GM23338 (cell line): Measurements from ENCODE around the gene CBLN3. TPM values are rescaled to one million over a fixed set of nuclear protein-coding genes. Genes with fewer than 3 reads are reported as not detected.
A peak's percentile ranks its signal among the peaks of the same experiment; 100 is the strongest.

ENCODE experiments used
- ATAC-seq: fragments of 200-7000 bp; cut with Tn5 transposase; 3 replicates; pipeline ENCODE4 v1.9.1; 2020
- DNase-seq: peaks from one replicate; pipeline ENCODE4 v3.0.0-alpha.2; 2015; ENCODE audit warnings: low spot score
- H2AFZ ChIP-seq: fragments of 200-600 bp; sonication (generic); 2 replicates; pipeline ENCODE4 v1.8.0; 2016; ENCODE audit warnings: antibody characterized with exemption, mild to moderate bottlenecking, moderate library complexity
- H3F3A ChIP-seq: fragments of 200-600 bp; sonication (generic); replicated peaks from 2 replicates; pipeline ENCODE4 v1.8.0; 2017; ENCODE audit warnings: antibody characterized with exemption, mixed run types, low read depth
- H3K27ac ChIP-seq: fragments of 200-600 bp; sonication (generic); 2 replicates; pipeline ENCODE4 v1.6.1; 2016; ENCODE audit warnings: low read depth
- H3K27me3 ChIP-seq: fragments of 200-600 bp; sonication (generic); 2 replicates; pipeline ENCODE4 v1.8.0; 2016; ENCODE audit warnings: mild to moderate bottlenecking, mixed run types, moderate library complexity; ENCODE audit not compliant: insufficient read depth
- H3K36me3 ChIP-seq: fragments of 200-600 bp; sonication (generic); 2 replicates; pipeline ENCODE4 v1.8.0; 2016; ENCODE audit warnings: mild to moderate bottlenecking; ENCODE audit not compliant: insufficient read depth
- H3K4me1 ChIP-seq: fragments of 200-600 bp; sonication (generic); 2 replicates; pipeline ENCODE4 v1.8.0; 2016; ENCODE audit warnings: mild to moderate bottlenecking, moderate library complexity; ENCODE audit not compliant: insufficient read depth
- H3K4me2 ChIP-seq: fragments of 200-600 bp; sonication (generic); 2 replicates; pipeline ENCODE4 v1.7.1; 2017; ENCODE audit warnings: mixed run types
- H3K4me3 ChIP-seq: fragments of 200-600 bp; sonication (generic); 2 replicates; pipeline ENCODE4 v1.6.1; 2016; ENCODE audit warnings: mixed run types
- H3K79me2 ChIP-seq: fragments of 200-600 bp; sonication (generic); replicated peaks from 2 replicates; pipeline ENCODE4 v1.8.0; 2017; ENCODE audit warnings: mild to moderate bottlenecking; ENCODE audit not compliant: insufficient read depth
- H3K9me2 ChIP-seq: fragments of 200-600 bp; sonication (generic); 2 replicates; pipeline ENCODE4 v1.8.0; 2017; ENCODE audit not compliant: insufficient read depth
- H4K20me1 ChIP-seq: fragments of 200-600 bp; sonication (generic); replicated peaks from 2 replicates; pipeline ENCODE4 v1.8.0; 2017; ENCODE audit warnings: mild to moderate bottlenecking; ENCODE audit not compliant: insufficient read depth
- H3K27ac Mint-ChIP-seq: 2 replicates; pipeline ENCODE4 v1.8.0; 2020; ENCODE audit warnings: inconsistent platforms, mild to moderate bottlenecking, moderate library complexity, mixed read lengths
- H3K27me3 Mint-ChIP-seq: 3 replicates; pipeline ENCODE4 v1.8.0; 2022; ENCODE audit warnings: low read depth, mild to moderate bottlenecking, moderate library complexity, mixed read lengths, inconsistent platforms; ENCODE audit not compliant: insufficient read depth, poor library complexity
- H3K36me3 Mint-ChIP-seq: 3 replicates; pipeline ENCODE4 v1.8.0; 2021; ENCODE audit warnings: low read depth, mild to moderate bottlenecking, inconsistent platforms, moderate library complexity, mixed read lengths
- H3K4me1 Mint-ChIP-seq: 3 replicates; pipeline ENCODE4 v1.8.0; 2020; ENCODE audit warnings: mild to moderate bottlenecking, inconsistent platforms, mixed read lengths
- H3K4me3 Mint-ChIP-seq: 3 replicates; pipeline ENCODE4 v1.8.0; 2021; ENCODE audit warnings: moderate library complexity, mild to moderate bottlenecking, inconsistent platforms, mixed read lengths
- H3K9me3 Mint-ChIP-seq: 3 replicates; pipeline ENCODE4 v1.8.0; 2020; ENCODE audit warnings: moderate library complexity, mild to moderate bottlenecking, inconsistent platforms, mixed read lengths
- CREB1 ChIP-seq: fragments of 250-450 bp; sonication (Bioruptor Pico); IDR thresholded peaks from 2 replicates; pipeline ENCODE4 v1.5.0; 2020; ENCODE audit warnings: low read depth, mild to moderate bottlenecking, moderate library complexity
- EZH2 ChIP-seq: fragments of 200-600 bp; sonication (generic); IDR thresholded peaks from one replicate; pipeline ENCODE4 v1.8.0; 2017; ENCODE audit warnings: antibody characterized with exemption, mild to moderate bottlenecking, low read depth; ENCODE audit not compliant: unreplicated experiment
- EZH2phosphoT487 ChIP-seq: fragments of 200-600 bp; sonication (generic); IDR thresholded peaks from one replicate; pipeline ENCODE4 v1.8.1; 2018; ENCODE audit warnings: antibody characterized with exemption; ENCODE audit not compliant: unreplicated experiment
- JUNB ChIP-seq: IDR thresholded peaks from one replicate; pipeline ENCODE4 v1.6.1; 2016; ENCODE audit warnings: antibody characterized with exemption; ENCODE audit not compliant: unreplicated experiment
- NANOG ChIP-seq: IDR thresholded peaks from 2 replicates; pipeline ENCODE4 v1.6.1; 2016; ENCODE audit warnings: antibody characterized with exemption, borderline replicate concordance
- POLR2AphosphoS5 ChIP-seq: IDR thresholded peaks from 2 replicates; pipeline ENCODE4 v1.6.1; 2016; ENCODE audit warnings: antibody characterized with exemption, low read depth
- STAT1 ChIP-seq: IDR thresholded peaks from one replicate; pipeline ENCODE4 v1.6.1; 2016; ENCODE audit warnings: antibody characterized with exemption; ENCODE audit not compliant: unreplicated experiment
- ZNF114 ChIP-seq: fragments of 250-450 bp; sonication (Bioruptor Pico); IDR thresholded peaks from 2 replicates; pipeline ENCODE4 v1.5.0; 2020; ENCODE audit warnings: mild to moderate bottlenecking, moderate library complexity
- ZNF331 ChIP-seq: fragments of 250-450 bp; sonication (Bioruptor Pico); IDR thresholded peaks from 2 replicates; pipeline ENCODE4 v1.5.0; 2020; ENCODE audit warnings: low read depth, mild to moderate bottlenecking, moderate library complexity
- polyA plus RNA-seq: library from polyadenylated mRNA; unstranded; fragments of >200 nt; fragmentation: Nextera tagmentation; extraction: Ambion mirVana; gene quantifications from 2 replicates; pipeline ENCODE4 v1.2.1, GENCODE V29; 2016
- total RNA-seq: library from RNA; depleted of rRNA; stranded (reverse); fragments of >200 nt; shearing (Covaris generic); gene quantifications from 2 replicates; pipeline ENCODE4 v1.2.3, GENCODE V29; 2014
- TF ChIP-seq, protein P1 (sequence below): IDR thresholded peaks from one replicate; pipeline ENCODE4 v1.6.1; 2018; ENCODE audit warnings: antibody characterized with exemption; ENCODE audit not compliant: unreplicated experiment
- TF ChIP-seq, protein P2 (sequence below): fragments of 250-450 bp; sonication (Bioruptor Pico); IDR thresholded peaks from 2 replicates; pipeline ENCODE4 v1.5.0; 2020; ENCODE audit warnings: mild to moderate bottlenecking, moderate library complexity
- TF ChIP-seq, protein P3 (sequence below): IDR thresholded peaks from 2 replicates; pipeline ENCODE4 v1.6.1; 2016; ENCODE audit warnings: antibody characterized with exemption
- TF ChIP-seq, protein P4 (sequence below), 2 experiments: fragments of 200-600 bp in 1 of 2; sonication (generic) in 1 of 2; conservative IDR thresholded peaks; 2 replicates each; pipeline versions ENCODE4 v1.5.1 to v1.6.1; 2016 to 2017; ENCODE audit warnings: antibody characterized with exemption in 2 of 2, low read depth in 2 of 2, mild to moderate bottlenecking in 2 of 2, moderate library complexity in 1 of 2

The CBLN3 gene
- total and polyA plus RNA-seq, 2 experiments from 2014 or later = 0.07 to 0.19 TPM

DNA sequence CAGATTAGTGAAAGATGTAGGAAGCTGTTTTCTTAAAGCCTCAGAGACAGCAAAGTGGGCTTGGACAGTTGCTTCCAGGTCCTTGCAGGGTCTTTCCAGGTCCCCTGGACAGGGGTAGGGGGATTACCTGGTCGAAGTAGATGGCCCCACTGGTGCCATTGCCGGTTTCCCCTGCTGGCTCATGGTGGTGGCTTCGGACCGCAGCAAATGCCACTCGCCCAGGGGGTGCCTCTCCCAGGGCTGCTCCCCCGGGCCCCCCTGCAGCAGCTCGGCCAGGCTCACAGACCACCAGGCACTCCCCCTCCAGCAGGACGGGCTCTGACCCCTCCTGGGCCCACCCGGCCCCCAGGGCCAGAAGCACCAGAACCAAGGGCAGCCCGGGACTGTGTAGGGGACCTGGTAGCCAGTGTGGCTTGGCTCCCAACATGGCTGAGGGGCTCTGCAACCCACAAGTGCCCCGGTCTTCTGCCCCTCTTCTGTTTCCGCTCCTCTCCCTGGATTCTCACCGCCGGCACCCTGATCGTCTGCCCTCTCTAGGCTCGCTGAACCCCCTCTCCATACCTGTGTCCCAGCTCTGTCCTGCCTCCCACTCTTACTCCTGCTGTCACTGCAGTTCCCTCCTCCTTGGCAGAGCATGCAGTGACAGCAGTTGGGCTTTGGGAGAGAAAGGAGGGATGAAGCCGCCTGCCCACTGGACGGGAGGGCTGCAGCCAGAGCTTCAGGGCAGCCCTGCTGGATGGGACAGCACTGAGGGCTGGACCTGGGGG lies 657 bp downstream of the CBLN3 start:
- no peaks in the 10 kb centered on the region for H3K9me2 ChIP-seq
- no peaks in the 10 kb centered on the region for H3K36me3 ChIP-seq
- H3K4me1 ChIP-seq = peaks cover 19% of the 10 kb centered on the region
- Mint-ChIP-seq H3K4me1 (peaks cover 25% of the 10 kb centered on the region), H3K27ac (no peak overlapping the region; the same call in 1 of the 2 replicates), H3K36me3 (peaks cover 4% of the 10 kb centered on the region; the same call in 2 of the 3 replicates), H3K4me3 (peak overlapping the region; percentile 81), H3K9me3 (no peaks in the 10 kb centered on the region), H3K27me3 (peaks cover 18% of the 10 kb centered on the region)
- TF ChIP-seq, protein P1, sequence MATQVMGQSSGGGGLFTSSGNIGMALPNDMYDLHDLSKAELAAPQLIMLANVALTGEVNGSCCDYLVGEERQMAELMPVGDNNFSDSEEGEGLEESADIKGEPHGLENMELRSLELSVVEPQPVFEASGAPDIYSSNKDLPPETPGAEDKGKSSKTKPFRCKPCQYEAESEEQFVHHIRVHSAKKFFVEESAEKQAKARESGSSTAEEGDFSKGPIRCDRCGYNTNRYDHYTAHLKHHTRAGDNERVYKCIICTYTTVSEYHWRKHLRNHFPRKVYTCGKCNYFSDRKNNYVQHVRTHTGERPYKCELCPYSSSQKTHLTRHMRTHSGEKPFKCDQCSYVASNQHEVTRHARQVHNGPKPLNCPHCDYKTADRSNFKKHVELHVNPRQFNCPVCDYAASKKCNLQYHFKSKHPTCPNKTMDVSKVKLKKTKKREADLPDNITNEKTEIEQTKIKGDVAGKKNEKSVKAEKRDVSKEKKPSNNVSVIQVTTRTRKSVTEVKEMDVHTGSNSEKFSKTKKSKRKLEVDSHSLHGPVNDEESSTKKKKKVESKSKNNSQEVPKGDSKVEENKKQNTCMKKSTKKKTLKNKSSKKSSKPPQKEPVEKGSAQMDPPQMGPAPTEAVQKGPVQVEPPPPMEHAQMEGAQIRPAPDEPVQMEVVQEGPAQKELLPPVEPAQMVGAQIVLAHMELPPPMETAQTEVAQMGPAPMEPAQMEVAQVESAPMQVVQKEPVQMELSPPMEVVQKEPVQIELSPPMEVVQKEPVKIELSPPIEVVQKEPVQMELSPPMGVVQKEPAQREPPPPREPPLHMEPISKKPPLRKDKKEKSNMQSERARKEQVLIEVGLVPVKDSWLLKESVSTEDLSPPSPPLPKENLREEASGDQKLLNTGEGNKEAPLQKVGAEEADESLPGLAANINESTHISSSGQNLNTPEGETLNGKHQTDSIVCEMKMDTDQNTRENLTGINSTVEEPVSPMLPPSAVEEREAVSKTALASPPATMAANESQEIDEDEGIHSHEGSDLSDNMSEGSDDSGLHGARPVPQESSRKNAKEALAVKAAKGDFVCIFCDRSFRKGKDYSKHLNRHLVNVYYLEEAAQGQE = no peak
- TF ChIP-seq ZNF114 (CRISPR knock-in tag) (no peak), POLR2AphosphoS5 (no peak), JUNB (no peak), STAT1 (no peak), NANOG (no peak), CREB1 (no peak), ZNF331 (CRISPR knock-in tag) (no peak), EZH2phosphoT487 (no peak), EZH2 (no peak)
- TF ChIP-seq, protein P2, sequence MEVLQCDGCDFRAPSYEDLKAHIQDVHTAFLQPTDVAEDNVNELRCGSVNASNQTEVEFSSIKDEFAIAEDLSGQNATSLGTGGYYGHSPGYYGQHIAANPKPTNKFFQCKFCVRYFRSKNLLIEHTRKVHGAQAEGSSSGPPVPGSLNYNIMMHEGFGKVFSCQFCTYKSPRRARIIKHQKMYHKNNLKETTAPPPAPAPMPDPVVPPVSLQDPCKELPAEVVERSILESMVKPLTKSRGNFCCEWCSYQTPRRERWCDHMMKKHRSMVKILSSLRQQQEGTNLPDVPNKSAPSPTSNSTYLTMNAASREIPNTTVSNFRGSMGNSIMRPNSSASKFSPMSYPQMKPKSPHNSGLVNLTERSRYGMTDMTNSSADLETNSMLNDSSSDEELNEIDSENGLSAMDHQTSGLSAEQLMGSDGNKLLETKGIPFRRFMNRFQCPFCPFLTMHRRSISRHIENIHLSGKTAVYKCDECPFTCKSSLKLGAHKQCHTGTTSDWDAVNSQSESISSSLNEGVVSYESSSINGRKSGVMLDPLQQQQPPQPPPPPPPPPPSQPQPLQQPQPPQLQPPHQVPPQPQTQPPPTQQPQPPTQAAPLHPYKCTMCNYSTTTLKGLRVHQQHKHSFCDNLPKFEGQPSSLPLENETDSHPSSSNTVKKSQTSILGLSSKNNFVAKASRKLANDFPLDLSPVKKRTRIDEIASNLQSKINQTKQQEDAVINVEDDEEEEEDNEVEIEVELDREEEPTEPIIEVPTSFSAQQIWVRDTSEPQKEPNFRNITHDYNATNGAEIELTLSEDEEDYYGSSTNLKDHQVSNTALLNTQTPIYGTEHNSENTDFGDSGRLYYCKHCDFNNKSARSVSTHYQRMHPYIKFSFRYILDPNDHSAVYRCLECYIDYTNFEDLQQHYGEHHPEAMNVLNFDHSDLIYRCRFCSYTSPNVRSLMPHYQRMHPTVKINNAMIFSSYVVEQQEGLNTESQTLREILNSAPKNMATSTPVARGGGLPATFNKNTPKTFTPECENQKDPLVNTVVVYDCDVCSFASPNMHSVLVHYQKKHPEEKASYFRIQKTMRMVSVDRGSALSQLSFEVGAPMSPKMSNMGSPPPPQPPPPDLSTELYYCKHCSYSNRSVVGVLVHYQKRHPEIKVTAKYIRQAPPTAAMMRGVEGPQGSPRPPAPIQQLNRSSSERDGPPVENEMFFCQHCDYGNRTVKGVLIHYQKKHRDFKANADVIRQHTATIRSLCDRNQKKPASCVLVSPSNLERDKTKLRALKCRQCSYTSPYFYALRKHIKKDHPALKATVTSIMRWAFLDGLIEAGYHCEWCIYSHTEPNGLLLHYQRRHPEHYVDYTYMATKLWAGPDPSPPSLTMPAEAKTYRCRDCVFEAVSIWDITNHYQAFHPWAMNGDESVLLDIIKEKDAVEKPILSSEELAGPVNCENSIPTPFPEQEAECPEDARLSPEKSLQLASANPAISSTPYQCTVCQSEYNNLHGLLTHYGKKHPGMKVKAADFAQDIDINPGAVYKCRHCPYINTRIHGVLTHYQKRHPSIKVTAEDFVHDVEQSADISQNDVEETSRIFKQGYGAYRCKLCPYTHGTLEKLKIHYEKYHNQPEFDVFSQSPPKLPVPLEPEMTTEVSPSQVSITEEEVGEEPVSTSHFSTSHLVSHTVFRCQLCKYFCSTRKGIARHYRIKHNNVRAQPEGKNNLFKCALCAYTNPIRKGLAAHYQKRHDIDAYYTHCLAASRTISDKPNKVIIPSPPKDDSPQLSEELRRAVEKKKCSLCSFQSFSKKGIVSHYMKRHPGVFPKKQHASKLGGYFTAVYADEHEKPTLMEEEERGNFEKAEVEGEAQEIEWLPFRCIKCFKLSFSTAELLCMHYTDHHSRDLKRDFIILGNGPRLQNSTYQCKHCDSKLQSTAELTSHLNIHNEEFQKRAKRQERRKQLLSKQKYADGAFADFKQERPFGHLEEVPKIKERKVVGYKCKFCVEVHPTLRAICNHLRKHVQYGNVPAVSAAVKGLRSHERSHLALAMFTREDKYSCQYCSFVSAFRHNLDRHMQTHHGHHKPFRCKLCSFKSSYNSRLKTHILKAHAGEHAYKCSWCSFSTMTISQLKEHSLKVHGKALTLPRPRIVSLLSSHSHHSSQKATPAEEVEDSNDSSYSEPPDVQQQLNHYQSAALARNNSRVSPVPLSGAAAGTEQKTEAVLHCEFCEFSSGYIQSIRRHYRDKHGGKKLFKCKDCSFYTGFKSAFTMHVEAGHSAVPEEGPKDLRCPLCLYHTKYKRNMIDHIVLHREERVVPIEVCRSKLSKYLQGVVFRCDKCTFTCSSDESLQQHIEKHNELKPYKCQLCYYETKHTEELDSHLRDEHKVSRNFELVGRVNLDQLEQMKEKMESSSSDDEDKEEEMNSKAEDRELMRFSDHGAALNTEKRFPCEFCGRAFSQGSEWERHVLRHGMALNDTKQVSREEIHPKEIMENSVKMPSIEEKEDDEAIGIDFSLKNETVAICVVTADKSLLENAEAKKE = no peak
- TF ChIP-seq, protein P3, sequence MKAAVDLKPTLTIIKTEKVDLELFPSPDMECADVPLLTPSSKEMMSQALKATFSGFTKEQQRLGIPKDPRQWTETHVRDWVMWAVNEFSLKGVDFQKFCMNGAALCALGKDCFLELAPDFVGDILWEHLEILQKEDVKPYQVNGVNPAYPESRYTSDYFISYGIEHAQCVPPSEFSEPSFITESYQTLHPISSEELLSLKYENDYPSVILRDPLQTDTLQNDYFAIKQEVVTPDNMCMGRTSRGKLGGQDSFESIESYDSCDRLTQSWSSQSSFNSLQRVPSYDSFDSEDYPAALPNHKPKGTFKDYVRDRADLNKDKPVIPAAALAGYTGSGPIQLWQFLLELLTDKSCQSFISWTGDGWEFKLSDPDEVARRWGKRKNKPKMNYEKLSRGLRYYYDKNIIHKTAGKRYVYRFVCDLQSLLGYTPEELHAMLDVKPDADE = no peak
- TF ChIP-seq, protein P4, sequence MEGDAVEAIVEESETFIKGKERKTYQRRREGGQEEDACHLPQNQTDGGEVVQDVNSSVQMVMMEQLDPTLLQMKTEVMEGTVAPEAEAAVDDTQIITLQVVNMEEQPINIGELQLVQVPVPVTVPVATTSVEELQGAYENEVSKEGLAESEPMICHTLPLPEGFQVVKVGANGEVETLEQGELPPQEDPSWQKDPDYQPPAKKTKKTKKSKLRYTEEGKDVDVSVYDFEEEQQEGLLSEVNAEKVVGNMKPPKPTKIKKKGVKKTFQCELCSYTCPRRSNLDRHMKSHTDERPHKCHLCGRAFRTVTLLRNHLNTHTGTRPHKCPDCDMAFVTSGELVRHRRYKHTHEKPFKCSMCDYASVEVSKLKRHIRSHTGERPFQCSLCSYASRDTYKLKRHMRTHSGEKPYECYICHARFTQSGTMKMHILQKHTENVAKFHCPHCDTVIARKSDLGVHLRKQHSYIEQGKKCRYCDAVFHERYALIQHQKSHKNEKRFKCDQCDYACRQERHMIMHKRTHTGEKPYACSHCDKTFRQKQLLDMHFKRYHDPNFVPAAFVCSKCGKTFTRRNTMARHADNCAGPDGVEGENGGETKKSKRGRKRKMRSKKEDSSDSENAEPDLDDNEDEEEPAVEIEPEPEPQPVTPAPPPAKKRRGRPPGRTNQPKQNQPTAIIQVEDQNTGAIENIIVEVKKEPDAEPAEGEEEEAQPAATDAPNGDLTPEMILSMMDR (conservative IDR thresholded peaks at IDR 0.05; ENCODE audit: low read depth in 2 of 2) = no peak
- H3K4me2 ChIP-seq = peak overlapping the region; percentile 96
- peaks cover 11% of the 10 kb centered on the region for H3F3A ChIP-seq
- no peaks in the 10 kb centered on the region for H4K20me1 ChIP-seq
- peak; percentile 34 for DNase-seq
- no peak for ATAC-seq
- no peak overlapping the region for H3K27ac ChIP-seq
- H3K4me3 ChIP-seq = peak overlapping the region; percentile 85
- H2AFZ ChIP-seq = peak overlapping the region; percentile 98
- H3K27me3 ChIP-seq = peaks cover 28% of the 10 kb centered on the region
- no peaks in the 10 kb centered on the region for H3K79me2 ChIP-seq
